Peyer's patch (tissue), 4 donors: ENCODE data around the gene CHMP4B.

Experiments
- CTCF ChIP-seq, 6 experiments: fragments of 450-650 bp in 4 of 6; fragments of 200-600 bp in 2 of 6; sonication (generic) in 1 of 6; IDR thresholded peaks; one replicate each; pipeline ENCODE4 v1.5.1; 2017 to 2019; ENCODE audit warnings: antibody characterized with exemption in 6 of 6, mild to moderate bottlenecking in 3 of 6, moderate library complexity in 1 of 6
- POLR2A ChIP-seq, 2 donors: fragments of 450-650 bp; IDR thresholded peaks; one replicate each; pipeline ENCODE4 v1.5.1; 2017; ENCODE audit warnings: antibody characterized with exemption in 2 of 2, mild to moderate bottlenecking in 2 of 2, moderate library complexity in 2 of 2

GRCh38 chr20:33890557-33890956 lies 79.4 kb downstream of the CHMP4B start:
- TF ChIP-seq CTCF (IDR thresholded peaks at IDR 0.05), result no peak
- no peak for TF ChIP-seq POLR2A (IDR thresholded peaks at IDR 0.05)
